GM12875 (cell line): ENCODE measurements around the gene THAP4.
"Not testable (repeated sequence)": the region's sequence is repeated elsewhere in the genome, so short reads cannot be mapped to it uniquely, and the experiment has no call there.

ENCODE experiments used
- H3K4me3 ChIP-seq: one replicate; pipeline ENCODE4 v1.5.1; 2011; ENCODE audit warnings: low read depth, low read length, control low read depth
- TF ChIP-seq, protein P1 (sequence below): IDR thresholded peaks from 2 replicates; pipeline ENCODE4 v1.5.1; 2011; ENCODE audit warnings: low read depth, mild to moderate bottlenecking, control low read depth, inconsistent platforms, low read length, moderate library complexity, borderline replicate concordance; ENCODE audit not compliant: insufficient read depth

THAP4 gene

GRCh38 chr2:241568726-241569125, 68.2 kb downstream of the THAP4 start:
- TF ChIP-seq, protein P1, sequence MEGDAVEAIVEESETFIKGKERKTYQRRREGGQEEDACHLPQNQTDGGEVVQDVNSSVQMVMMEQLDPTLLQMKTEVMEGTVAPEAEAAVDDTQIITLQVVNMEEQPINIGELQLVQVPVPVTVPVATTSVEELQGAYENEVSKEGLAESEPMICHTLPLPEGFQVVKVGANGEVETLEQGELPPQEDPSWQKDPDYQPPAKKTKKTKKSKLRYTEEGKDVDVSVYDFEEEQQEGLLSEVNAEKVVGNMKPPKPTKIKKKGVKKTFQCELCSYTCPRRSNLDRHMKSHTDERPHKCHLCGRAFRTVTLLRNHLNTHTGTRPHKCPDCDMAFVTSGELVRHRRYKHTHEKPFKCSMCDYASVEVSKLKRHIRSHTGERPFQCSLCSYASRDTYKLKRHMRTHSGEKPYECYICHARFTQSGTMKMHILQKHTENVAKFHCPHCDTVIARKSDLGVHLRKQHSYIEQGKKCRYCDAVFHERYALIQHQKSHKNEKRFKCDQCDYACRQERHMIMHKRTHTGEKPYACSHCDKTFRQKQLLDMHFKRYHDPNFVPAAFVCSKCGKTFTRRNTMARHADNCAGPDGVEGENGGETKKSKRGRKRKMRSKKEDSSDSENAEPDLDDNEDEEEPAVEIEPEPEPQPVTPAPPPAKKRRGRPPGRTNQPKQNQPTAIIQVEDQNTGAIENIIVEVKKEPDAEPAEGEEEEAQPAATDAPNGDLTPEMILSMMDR = no peak
- H3K4me3 ChIP-seq = no peak overlapping the region

GRCh38 chr2:241567776-241568175, 69.2 kb downstream of the THAP4 start:
- no peak overlapping the region for H3K4me3 ChIP-seq
- TF ChIP-seq, protein P1 = no peak

GRCh38 chr2:241567266-241567665, 69.7 kb downstream of the THAP4 start:
- not testable (repeated sequence) for H3K4me3 ChIP-seq

GRCh38 chr2:241566468-241566867, 70.5 kb downstream of the THAP4 start:
- H3K4me3 ChIP-seq = no peak overlapping the region
- TF ChIP-seq, protein P1 = no peak

GRCh38 chr2:241566021-241566420, 70.9 kb downstream of the THAP4 start:
- H3K4me3 ChIP-seq = not testable (repeated sequence)

DNA sequence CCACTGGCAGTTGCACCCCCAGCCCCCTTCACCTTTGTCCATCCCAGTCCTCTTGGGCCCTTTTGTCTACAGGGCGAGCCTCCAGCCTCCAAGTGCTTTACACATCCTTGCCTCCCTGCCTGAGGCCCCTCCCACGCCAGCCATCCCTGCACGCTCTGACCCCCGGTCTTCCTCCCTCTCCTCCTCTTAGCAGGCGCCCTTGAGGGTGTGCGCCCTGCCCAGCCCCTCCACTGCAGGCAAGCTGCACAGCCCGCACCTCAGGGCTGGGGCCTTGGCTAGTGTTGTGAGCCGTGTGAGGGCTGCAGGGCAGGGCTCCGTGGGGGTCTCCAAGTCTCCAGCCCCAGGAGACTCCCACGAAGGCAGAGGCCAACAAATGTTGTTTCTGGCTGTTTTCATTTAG, 71.5 kb downstream of the THAP4 start:
- TF ChIP-seq, protein P1 = no peak
- H3K4me3 ChIP-seq = no peak overlapping the region

DNA sequence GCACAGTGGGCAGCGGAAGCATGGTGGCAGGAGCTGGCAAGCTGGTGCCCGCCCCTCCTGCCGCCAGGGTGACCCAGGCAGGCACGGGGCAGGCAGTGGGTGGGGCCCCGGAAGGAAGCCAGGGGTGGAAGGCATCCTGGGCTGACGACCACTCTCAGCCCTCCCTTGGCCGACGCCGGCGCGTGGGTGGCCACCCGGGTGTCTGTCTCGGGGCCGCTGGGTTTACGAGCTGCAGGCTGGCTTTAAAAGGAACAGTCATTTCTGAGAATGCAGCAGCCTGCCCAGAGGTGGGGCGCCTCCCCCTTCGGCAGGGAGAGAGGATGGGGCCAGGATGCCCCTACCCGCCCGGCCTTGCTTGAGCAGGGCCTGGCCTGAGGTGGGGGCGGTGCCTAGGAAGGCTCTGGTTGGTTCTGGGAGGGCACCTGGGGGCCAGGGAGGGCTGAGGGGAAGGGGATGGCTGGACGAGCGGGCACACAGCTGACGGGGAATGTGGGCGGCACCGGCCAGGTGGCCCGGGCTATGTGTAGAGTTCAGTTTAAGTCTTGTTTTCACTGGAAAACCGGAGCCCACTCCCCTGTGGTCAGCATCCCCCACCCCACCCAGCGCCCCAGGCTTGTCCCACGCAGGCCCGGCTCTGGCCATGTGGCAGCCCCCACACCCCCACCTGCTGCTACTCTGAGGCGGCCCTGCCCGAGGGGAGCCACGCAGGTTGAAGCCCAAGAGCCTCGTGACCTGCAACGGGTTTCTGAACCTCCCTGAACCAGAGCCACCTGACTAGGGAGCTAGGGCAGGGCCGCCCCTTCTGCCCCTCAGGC, 72.2 kb downstream of the THAP4 start:
- TF ChIP-seq, protein P1 = no peak
- no peak overlapping the region for H3K4me3 ChIP-seq

DNA sequence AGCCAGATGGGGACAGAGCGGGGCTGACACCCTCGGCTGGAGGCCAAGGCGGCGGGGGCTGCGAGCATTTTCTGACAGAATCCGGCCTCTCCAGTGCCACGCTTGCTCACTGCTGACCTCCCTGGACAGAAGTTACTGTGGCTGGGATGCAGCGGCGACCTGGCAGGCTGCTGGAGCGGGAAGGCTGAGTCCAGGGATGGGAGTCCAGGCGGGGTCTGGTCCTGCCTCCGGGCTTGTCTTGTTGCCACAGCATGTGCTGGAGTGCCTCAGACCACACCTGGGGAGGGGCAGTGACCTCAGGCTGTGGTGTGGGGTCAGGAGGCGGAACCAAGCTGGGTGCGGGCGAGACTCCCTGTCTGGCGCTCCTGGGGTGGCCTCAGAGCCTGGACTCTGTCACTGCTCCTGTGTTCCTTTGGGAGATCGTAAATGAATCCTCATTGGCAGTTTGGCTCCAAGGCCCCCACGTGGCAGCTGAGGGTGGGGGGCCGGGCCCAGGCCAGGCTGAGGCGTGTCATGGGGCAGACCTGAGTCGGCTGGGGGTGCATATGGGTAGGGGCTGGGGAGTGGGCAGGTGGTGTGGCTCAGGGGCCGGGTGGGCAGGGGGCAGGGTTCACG, 72.9 kb downstream of the THAP4 start:
- TF ChIP-seq, protein P1 = no peak

More for the DNA sequence above, 72.9 kb downstream of the THAP4 start:
- no peak overlapping the region for H3K4me3 ChIP-seq
